Measurements from ENCODE around the gene ST8SIA1. TPM values are rescaled to one million over a fixed set of nuclear protein-coding genes. Genes with fewer than 3 reads are reported as not detected.

ST8SIA1 gene
- total RNA-seq, 2 donors from 2014 or later, result under 0.01 TPM; not detected in 1

GRCh38 chr12:22228022-22228875, 106.3 kb downstream of the ST8SIA1 start:
- Histone ChIP-seq H3K4me1 (no peaks in the 10 kb centered on the region), H3K27me3 (no peaks in the 10 kb centered on the region), H3K9me3 (no peaks in the 10 kb centered on the region), H3K27ac (no peak overlapping the region), H3K36me3 (replicated peaks in 1 of 2; ENCODE audit: insufficient read depth in 1 of 2, low read depth in 2 of 2) (no peaks in the 10 kb centered on the region), H3K4me3 (no peak overlapping the region)
- ATAC-seq, result no peak
- no peak for TF ChIP-seq POLR2A (IDR thresholded peaks at IDR 0.05)
- TF ChIP-seq CTCF (IDR thresholded peaks at IDR 0.05), result no peak
- 50 to 65% methylated on average over 2 of the region's 2 CpGs for WGBS, 2 donors
- intact Hi-C loops (cut with DNase I), result no loop called here
- no peak for DNase-seq

GRCh38 chr12:22223356-22223755, 111.2 kb downstream of the ST8SIA1 start:
- H3K27me3 ChIP-seq, result no peaks in the 10 kb centered on the region
- TF ChIP-seq POLR2A (IDR thresholded peaks at IDR 0.05), result no peak
- no peak for TF ChIP-seq CTCF (IDR thresholded peaks at IDR 0.05)
- no peaks in the 10 kb centered on the region for H3K36me3 ChIP-seq (replicated peaks in 1 of 2; ENCODE audit: insufficient read depth in 1 of 2, low read depth in 2 of 2)
- H3K4me3 ChIP-seq, result no peak overlapping the region
- no peak for ATAC-seq
- 42 to 53% methylated on average over 4 of the region's 4 CpGs for WGBS, 2 donors
- no peak for DNase-seq
- H3K27ac ChIP-seq, result no peak overlapping the region
- H3K9me3 ChIP-seq, result no peaks in the 10 kb centered on the region
- intact Hi-C loops (cut with DNase I), result no loop called here
- H3K4me1 ChIP-seq, result no peaks in the 10 kb centered on the region

GRCh38 chr12:22217556-22217955, 117.0 kb downstream of the ST8SIA1 start:
- no peak for TF ChIP-seq POLR2A (IDR thresholded peaks at IDR 0.05)
- TF ChIP-seq CTCF (IDR thresholded peaks at IDR 0.05), result no peak
- no peaks in the 10 kb centered on the region for H3K4me1 ChIP-seq
- no peak for ATAC-seq
- H3K27me3 ChIP-seq, result no peaks in the 10 kb centered on the region
- H3K27ac ChIP-seq, result no peak overlapping the region
- 79 to 84% methylated on average over 1 of the region's 1 CpG for WGBS, 2 donors
- H3K9me3 ChIP-seq, result no peaks in the 10 kb centered on the region
- no peaks in the 10 kb centered on the region for H3K36me3 ChIP-seq (replicated peaks in 1 of 2; ENCODE audit: insufficient read depth in 1 of 2, low read depth in 2 of 2)
- DNase-seq, result no peak
- intact Hi-C loops (cut with DNase I), result no loop called here
- H3K4me3 ChIP-seq, result no peak overlapping the region

GRCh38 chr12:22215467-22216253, 118.8 kb downstream of the ST8SIA1 start:
- Histone ChIP-seq H3K27ac (no peak overlapping the region), H3K36me3 (replicated peaks in 1 of 2; ENCODE audit: insufficient read depth in 1 of 2, low read depth in 2 of 2) (no peaks in the 10 kb centered on the region), H3K27me3 (no peaks in the 10 kb centered on the region), H3K4me1 (no peaks in the 10 kb centered on the region), H3K9me3 (no peaks in the 10 kb centered on the region), H3K4me3 (no peak overlapping the region)
- 75 to 80% methylated on average over 4 of the region's 4 CpGs for WGBS, 2 donors
- ATAC-seq (no peak), DNase-seq (no peak)
- TF ChIP-seq CTCF (IDR thresholded peaks at IDR 0.05), result no peak
- no peak for TF ChIP-seq POLR2A (IDR thresholded peaks at IDR 0.05)
- intact Hi-C loops (cut with DNase I), result no loop called here

All from body of pancreas (tissue), 4 donors.